HG03457 (cell line): ENCODE measurements around the gene ABHD8.

Source experiments
- ATAC-seq: cut with Tn5 transposase; IDR thresholded peaks from one replicate; pipeline ENCODE4 v1.9.1; 2021; ENCODE audit warnings: moderate number of reproducible peaks; ENCODE audit not compliant: unreplicated experiment

Gene ABHD8

DNA sequence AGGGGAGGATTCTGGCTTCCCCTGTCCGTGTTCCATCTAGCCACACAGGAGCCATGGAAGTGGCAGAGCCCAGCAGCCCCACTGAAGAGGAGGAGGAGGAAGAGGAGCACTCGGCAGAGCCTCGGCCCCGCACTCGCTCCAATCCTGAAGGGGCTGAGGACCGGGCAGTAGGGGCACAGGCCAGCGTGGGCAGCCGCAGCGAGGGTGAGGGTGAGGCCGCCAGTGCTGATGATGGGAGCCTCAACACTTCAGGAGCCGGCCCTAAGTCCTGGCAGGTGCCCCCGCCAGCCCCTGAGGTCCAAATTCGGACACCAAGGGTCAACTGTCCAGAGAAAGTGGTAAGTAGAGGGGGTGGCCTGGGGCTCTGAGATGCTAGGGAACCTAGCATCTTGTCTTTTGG, 34.5 kb downstream of the ABHD8 start:
- ATAC-seq, result no peak

DNA sequence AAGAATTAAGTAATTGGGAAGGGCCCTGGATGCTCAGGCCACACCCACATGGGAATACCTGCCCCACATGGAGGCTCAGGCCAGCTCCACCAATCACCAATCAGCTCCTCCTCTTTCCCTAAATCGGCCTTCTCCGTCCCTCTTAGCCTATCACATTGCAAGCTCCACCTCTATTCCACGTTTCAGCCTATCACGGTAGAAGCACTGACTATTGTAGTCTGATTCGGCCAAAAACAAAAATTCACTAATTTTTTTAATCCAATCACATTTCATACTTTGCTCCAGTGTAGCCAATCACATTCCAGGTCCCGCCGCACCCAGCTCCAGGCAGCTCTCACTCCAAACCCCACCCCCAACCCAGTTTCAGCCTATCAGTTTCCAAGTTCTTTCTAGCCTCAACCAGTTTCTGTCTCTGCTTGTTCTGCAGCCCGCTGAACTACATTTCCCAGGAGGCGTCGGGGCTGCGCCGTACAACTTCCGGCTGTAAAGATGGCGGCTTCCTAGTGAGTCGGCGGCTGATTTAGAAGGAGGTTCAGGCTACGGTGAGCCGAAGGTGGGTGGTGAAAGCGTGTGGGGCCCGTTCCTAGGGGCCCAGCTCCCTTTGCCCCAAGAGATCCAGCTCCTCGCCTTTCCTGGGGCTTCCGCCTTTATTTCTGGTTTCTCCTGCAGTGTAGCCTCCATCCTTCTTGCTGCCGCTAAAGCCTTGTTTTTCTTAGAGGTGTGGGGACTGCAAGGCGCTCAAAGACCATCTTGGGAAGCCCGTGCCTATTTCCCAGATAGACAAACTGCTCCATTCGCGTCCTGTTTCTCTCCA, 36.0 kb downstream of the ABHD8 start, which contains the start of gene BABAM1:
BABAM1 (plus strand) TSS at position 469 of the 814 bp plus-strand sequence. CDS start 1,364 bp downstream, outside the sequence.
- peak; percentile 74 for ATAC-seq

DNA sequence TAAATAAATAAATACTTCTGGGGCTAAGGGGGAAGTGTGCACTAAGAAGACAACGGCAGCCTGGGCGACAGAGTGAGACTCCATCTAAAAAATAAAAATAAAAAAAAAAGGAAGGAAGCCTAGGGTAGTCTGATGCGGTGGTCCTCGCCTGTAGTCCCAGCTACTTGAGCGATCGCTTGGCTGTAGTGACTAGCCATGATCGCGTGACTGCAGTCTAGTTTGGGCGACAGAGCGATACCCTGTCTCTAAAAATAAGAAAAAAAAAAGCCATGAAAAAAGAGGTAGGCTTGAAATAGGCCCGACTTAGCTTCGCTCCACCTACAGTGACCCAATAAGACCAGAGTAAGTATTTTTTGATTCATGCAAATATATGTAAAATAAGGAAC, 36.6 kb downstream of the ABHD8 start:
- no peak for ATAC-seq

DNA sequence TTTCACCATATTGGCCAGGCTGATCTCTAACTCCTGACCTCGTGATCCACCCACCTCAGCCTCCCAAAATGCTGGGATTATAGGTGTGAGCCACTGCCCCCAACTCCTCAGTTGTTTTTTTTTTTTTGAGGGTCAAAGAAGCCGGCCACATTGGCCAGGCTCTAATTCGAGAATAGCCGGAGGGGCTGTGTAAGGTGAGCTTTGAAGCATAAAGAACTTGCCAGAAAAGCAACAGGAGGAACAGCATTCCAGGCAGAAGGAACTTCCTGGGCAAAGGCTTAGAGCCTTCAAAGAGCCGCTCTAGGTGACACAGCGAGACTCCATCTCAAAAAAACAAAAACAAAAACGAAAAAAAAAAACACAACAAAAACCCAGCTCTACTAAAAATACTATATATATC, 37.2 kb downstream of the ABHD8 start:
- ATAC-seq, result no peak

DNA sequence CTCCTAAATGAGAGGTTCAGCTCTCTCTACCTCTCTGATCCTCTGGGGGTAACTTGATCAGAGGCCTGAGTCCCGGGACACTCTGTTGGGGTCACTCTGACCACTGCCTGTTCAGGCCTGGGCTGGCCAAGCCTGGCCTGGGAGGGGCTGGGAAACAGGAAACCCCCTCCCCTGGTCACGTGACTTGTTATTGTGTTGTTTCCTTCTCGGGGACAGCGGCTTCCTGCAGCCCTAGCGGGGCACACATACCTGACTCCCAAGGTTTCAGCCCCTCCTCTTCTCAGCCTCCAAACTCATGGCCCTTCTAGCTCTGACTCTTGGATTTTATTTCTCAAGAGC, 38.6 kb downstream of the ABHD8 start, which contains the start of gene USHBP1:
USHBP1 (minus strand) TSS at position 105 of the 339 bp plus-strand sequence. CDS start 446 bp downstream, outside the sequence.
- no peak for ATAC-seq

DNA sequence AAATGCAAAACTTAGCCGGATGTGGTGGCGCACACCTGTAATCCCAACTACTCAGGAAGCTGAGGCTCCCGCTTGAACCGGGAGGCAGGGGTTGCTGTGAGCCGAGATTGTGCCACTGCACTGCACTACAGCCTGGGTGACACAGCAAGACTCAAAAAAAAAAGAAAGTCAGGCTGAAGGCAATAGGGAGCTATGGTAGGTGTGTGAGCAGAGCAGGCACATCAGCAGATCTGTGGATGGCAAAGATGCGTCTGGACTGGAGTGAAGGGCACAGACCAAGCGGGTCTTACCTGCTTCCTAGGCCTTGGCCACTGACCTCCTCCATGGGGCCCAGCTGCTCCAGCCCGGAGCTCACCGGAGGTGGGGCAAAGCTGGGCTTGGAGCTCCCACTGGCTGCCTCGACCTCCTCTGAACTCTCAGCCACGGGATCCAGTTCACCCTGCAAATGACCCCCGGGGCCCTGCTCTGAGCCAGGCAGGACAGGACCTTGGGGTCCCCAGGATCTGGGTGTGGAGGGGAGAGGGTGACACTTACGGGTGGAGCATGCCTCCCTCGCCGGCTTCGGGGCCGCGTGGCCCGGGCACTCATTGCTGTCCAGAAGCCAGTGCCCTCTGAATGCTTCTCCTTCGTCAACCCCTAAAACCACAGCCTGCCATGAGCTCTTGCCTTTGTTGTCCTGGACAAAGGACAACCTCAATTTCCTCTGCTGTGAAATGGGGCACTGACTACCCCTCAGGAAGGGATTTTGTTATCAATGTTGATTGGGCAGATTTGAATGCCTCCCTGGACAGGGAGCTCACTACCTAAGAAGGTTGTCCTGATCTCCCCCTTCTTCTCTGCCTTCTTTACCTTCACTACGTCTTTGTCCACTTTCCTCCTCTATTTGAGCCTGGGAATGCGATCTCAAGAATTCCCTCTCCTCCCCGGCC, 39.2 kb downstream of the ABHD8 start:
- no peak for ATAC-seq

DNA sequence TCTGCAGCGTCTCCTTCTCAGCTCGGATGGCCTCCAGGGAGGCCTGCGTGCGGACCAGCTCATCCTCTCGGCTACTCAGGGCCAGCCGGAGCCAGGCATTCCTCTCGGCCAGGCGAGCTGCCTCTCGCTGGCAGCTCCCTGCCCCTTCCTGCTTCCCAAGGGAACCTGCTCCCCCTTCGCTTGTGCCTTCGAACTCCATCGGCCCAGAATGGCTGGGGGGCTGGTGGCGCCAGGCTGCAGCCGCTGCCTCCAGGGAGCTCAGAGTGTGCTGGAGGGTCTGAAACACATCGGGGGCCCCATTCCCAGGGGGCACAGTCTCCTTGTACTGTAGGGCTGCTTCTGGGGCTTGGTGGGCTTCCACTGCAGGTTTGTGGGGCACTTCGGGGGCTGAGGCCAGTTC, 40.7 kb downstream of the ABHD8 start:
- no peak for ATAC-seq

DNA sequence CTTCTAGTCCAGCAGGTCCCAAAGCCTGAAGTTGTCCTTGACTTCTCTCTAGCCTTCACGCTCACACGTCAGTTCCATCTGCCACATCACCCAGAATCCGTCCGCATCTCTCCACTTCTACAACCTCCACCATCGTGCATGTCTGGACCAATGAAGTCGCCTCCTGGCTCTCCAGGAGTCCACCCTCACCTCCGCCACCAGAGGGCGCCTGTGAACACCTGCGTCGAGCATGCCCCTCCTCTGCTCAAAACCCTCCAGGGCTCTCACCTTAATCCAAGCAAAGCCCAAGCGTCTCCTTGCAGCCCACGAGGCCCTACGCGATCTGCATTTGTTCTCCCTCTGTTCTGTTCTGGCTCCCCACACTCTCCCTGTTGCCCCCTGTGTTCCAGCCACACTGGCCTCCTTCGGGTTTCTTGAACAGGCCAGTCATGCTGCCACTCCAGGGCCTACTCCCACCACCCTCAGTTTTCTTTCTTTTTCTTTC, 42.3 kb downstream of the ABHD8 start:
- ATAC-seq, result peak; percentile 58

DNA sequence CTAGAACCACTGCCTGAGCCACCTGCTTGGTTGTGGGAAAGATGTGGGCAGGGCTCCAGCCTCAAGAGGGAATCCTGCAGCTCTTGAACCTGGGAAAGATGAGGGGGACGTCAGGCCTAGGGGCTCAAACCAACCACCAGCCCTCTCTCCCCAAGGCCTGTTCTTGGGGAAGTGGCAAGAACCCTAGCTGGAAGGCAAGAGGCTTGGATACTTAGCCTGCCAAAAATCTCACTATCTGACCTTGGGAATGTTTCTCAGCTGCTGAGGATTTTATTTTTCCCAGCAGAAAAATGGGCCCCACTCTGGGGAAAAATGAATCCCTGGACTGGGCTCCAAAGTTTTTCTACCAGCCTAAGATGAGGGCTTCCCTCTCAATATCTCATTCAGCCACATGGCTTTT, 43.3 kb downstream of the ABHD8 start:
- ATAC-seq, result no peak

DNA sequence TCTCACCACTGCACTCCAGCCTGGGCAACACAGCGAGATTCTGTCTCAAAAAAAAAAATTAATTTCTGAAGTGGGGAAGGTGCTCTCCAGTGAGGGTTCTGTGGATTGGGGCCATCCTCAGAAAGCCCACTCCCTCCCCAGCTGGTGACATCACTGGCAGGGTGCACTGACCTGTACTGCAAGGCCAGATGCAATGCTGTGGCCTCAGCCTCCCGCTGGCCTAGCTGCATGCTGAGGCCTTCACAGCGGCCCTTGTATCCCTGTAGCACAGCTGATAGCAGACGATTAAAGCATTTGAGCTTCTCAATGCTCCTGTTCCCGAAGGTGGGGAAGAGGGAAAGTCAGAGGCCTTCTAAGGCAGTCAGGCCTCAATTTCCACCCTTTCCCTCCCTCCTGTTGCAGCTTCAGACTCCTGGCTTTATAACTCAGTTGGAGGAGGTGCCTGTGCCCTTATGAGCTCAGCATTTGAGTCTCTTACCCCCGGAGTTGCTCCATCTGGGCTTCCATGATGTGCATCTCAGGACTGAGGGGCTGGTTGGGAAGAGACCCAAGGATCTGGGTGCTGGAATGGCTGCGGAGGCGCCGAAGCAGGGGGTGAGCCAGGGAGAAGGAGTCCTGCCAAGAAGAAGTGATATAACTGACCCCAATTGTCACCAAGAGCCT, 44.0 kb downstream of the ABHD8 start:
- ATAC-seq, result no peak

DNA sequence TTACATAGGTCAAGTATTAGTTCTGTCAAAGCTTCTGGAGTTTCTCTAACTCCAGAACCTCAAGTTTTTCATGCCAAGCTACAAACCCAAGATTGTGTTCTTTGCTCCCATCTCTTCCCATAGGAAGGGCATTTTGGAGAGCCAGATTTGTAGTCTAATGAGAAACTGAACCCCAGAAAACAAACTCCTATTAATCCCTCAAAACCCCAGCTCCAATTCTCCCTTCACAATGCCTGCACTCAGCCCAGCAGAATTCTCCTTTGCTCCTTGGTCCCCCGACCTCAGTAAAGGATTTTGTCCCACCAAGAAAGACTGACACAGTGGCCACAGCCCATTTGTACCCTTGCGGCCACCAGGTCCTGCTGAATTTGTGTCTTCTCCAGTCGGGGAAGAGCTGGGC, 47.1 kb downstream of the ABHD8 start:
- ATAC-seq, result no peak

DNA sequence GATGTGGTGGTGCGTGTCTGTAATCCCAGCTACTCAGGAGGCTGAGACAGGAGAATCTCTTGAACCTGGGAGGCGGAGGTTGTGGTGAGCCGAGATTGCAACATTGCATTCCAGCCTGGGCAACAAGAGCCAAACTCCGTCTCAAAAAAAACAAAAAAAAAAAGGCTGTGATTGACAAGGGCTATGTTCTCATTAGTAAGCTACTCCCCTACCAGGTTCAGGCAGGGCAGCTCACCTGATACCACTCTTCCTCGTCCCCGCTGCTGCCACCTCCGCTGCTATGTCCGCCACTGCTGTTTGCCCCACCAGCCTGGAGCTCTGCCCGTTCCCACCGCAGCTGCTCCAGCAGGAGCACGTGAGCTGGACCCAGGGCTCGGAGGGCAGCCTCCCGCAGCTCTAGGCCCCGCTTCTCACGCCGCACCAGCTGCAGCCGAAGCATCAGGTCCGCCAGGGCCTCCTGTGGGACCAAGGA, 48.0 kb downstream of the ABHD8 start:
- no peak for ATAC-seq

DNA sequence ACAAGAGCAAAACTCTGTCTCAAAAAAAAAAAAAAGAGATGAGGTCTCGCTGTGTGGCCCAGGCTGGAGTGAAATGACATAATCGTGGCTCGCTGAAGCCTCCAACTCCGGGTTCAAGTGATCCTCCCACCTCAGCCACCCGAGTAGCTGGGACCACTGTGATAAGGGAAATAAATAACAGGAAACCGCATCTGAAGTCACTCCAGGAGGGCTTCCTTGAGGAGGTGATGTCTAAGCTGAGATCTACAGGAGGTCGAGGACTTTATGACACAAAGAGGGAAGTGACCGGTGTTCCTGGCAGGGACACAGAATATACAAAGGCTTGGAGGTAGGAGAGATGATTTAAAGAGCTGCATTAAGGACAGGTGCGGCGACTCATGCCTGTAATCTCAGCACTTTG, 48.6 kb downstream of the ABHD8 start:
- no peak for ATAC-seq

DNA sequence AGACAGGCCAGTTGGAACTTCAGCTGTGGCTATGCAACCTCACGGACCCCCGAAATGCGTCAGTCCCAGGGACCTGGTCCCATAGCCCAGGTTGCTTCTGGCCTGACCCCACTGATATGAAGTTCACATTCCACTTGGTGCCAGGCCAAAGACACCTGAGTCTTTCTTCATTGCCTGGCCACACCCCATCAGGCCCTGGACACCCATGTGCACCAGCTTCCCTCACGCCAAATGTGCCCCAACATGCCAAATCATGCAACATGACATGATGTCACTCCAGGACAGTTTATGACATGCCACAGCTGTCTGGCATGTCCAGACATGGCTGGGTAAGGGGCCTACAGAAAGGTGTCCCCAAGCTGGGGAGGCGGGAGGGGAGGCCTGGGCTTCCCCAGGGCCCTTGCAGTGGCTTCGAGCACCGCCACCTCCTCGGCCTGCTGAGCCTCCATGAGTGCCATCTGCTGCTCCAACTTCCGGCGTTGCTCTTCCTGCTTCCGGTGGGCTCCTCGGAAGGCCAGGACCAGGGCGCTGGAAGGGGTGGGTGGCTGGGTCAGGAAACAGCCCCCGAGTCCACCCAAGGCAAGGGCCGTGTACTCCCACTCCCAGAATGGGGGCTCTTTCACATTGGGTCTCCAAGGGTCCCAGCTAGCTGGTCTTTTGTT, 53.2 kb downstream of the ABHD8 start:
- no peak for ATAC-seq

DNA sequence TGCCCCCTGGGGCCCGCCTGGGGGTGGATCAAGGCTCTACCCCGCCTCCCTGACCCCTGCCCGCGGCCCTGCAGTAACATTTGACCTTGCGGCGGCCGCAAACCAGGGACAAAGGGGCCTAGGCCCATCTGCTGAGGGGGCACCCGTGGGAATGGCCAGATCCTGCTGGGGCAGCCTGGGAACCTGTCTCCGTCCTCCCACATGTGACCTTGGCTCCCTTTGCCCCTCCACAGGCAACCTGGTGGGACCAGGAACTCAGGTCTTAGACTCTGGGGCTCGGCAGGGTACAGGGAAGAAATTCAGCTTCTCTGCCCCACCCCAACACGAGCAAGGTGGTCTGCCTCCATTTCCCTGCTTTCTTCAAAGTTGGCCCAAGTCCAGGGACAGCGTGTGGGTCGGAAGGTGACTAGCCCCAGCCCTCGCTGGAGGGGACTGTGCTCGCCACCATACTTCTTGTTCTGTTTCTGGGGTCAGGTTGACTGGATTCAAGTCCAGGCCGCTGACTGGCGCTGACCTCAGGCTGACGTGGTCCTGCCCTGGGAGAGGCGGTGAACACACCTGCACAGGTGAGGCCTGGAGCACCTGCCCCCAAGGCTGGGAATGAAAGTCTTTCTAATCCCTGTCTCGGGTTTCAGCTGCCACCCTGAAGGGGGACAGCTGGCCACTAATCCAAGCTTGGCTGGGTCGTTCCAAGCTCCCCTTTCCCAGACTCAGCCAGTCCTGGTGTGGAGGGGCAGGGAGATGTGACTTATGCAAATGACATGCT, 55.0 kb downstream of the ABHD8 start:
- no peak for ATAC-seq

DNA sequence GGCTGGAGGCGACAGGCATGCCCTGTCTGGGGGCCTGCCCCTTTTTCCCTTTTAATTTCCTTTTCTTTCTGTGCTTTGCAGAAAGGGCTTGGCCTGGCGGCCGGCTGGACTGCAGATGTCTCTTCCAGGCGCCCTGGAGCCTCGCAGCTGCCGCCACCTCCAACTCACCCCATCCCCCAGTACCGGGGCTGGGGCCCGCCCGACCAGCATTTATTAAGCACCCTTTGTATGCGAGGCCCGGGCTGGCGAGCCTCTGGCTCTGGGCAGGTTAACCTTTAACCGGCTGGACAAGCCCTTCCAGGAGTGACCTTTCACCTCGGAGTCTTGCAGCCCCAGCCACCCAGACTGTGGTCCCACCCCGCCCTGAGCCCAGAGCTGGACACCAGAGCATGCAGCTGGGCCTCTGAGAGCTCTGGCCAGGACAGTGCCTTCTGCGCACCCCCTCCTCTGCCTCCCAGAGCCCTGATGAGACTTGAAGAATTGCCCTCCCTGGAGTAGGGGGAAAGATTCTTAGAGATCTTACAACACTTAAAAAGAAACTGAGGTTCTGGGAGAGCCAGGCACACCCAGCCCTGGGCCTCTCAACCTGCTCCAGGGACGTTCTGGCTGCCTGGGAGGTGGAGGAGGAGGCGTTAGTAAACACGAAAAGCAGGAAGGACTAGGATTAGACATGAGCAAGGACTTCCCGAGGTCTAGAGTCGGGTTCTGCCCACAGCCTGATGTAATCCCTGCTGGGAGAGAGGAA, 56.4 kb downstream of the ABHD8 start:
- no peak for ATAC-seq

DNA sequence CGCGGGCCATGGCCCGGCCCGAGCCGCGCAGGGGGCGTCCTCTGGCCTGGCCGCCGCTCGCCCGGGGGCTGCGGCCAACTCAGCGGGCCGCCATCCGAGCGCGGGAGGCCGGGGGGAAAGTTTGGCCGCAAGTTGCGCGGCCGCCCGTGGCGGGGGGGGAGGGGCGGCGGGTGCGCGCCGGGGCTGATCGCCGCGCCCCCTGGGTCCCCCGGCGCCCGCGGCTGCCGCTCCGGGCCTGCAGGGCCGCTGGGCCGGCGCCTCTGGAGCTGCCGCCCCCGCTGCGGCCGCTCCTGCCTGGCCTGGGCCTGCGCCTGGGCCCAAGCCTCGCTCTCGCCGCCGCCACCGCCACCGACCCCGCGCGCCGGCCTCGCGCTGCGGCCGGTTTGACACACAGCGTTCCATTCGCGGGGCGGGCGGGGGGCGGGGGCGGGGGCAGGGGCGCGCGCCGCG, 57.7 kb downstream of the ABHD8 start, which contains the start of gene NR2F6:
NR2F6 (minus strand) TSS at position 385 of the 450 bp plus-strand sequence. CDS start 699 bp downstream, outside the sequence.
- ATAC-seq, result no peak

DNA sequence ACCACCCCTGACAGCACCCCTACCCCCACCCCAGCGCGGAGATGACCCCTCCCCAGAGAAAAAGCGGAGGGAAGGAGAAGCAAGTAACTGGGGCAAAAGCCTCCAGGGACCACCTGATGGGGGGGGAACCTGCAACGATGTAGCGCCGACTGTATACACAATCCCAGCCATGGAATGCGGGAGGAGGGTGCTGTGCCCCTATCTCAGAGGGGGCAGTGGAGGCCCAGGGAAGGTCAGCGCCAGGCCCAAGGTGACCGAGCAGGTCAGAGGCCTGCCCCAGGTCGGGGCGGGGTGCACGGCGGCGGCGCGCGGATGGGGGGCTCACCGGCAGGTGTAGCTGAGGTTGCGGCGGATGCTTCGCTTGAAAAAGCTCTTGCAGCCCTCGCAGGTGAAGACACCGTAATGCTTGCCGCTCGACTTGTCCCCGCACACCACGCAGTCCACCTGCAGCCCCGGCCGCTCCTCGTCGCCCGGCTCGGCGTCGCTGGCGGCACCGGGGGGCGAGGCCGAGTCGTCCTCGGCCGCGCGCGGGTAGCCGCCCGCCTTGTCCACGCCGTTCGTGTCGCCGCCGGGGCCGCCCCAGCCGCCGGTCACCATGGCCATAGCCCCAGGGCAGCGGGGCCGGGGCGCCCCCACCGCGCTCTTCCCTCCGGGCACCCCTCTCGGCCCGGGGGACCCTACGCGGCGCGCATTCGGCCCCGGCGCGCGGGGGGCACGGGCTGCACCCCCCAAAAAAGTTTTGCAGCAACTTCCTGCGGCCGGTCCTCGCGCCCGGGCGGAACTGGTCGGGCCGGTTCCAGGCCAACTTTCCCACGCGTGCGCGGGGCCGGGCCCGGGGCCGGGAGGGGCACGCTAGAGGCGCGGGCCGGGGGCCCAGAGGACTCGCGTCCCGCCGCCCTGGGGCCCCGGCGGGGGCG, 58.3 kb downstream of the ABHD8 start:
- ATAC-seq, result no peak
